Stimulated activated CD8-positive, alpha-beta memory T cell treated with anti-CD3 and anti-CD28 coated beads, Interleukin-7, amount 100 ng/mL, for 1 hour (primary cell): ENCODE measurements around the gene MPEG1.

Experiments
- DNase-seq, 2 donors: peaks; one replicate each; pipeline ENCODE4 v3.0.0-alpha.2; 2020; ENCODE audit warnings: low read depth in 2 of 2

Gene MPEG1

GRCh38 chr11:59218319-59218718 is 5.6 kb upstream of the MPEG1 start:
- DNase-seq: no peak

- DNase-seq: no peak
Measured at GRCh38 chr11:59216641-59217564, 4.2 kb upstream of the MPEG1 start.

GRCh38 chr11:59214141-59214893 is 1.6 kb upstream of the MPEG1 start:
- no peak for DNase-seq

GRCh38 chr11:59212222-59212621 is 505 bp downstream of the MPEG1 start:
- DNase-seq: no peak

- no peak for DNase-seq
Measured at GRCh38 chr11:59208956-59209355, 3.8 kb downstream of the MPEG1 start.

- no peak for DNase-seq
Measured at GRCh38 chr11:59207988-59208451, 4.7 kb downstream of the MPEG1 start.

GRCh38 chr11:59206635-59207034 is 6.1 kb downstream of the MPEG1 start:
- no peak for DNase-seq

- no peak for DNase-seq
Measured at GRCh38 chr11:59205648-59206047, 7.1 kb downstream of the MPEG1 start.

GRCh38 chr11:59204746-59205145 is 8.0 kb downstream of the MPEG1 start:
- no peak for DNase-seq

- no peak for DNase-seq
Measured at GRCh38 chr11:59201353-59201752, 11.4 kb downstream of the MPEG1 start.

GRCh38 chr11:59200423-59200746 is 12.3 kb downstream of the MPEG1 start:
- no peak for DNase-seq

- DNase-seq: no peak
Measured at GRCh38 chr11:59199546-59200422, 12.9 kb downstream of the MPEG1 start.

GRCh38 chr11:59198726-59199125 is 14.0 kb downstream of the MPEG1 start:
- no peak for DNase-seq

- no peak for DNase-seq
Measured at GRCh38 chr11:59197991-59198390, 14.7 kb downstream of the MPEG1 start.

GRCh38 chr11:59196777-59197176 is 15.9 kb downstream of the MPEG1 start:
- no peak for DNase-seq

- no peak for DNase-seq
Measured at GRCh38 chr11:59195586-59195985, 17.1 kb downstream of the MPEG1 start.

GRCh38 chr11:59193587-59194130 is 19.1 kb downstream of the MPEG1 start:
- no peak for DNase-seq

GRCh38 chr11:59192446-59193020 is 20.2 kb downstream of the MPEG1 start:
- no peak for DNase-seq

GRCh38 chr11:59191890-59192289 is 20.8 kb downstream of the MPEG1 start:
- no peak for DNase-seq

- no peak for DNase-seq
Measured at GRCh38 chr11:59191095-59191494, 21.6 kb downstream of the MPEG1 start.

- DNase-seq: no peak
Measured at GRCh38 chr11:59189986-59190385, 22.7 kb downstream of the MPEG1 start.
